Stomach (tissue), 9 donors: ENCODE data around the gene TBC1D10A. TPM values are rescaled to one million over a fixed set of nuclear protein-coding genes. Genes with fewer than 3 reads are reported as not detected.

Source experiments
- DNase-seq, 2 donors: peaks; one replicate each; pipeline versions ENCODE4 v3.0.0 to v3.0.0-alpha.2; 2013 to 2019
- H3K27ac ChIP-seq, 5 donors: fragments of 200-600 bp in 4 of 5; sonication (generic) in 4 of 5; one replicate each; pipeline ENCODE4 v1.5.1; 2013 to 2019; ENCODE audit warnings: mild to moderate bottlenecking in 1 of 5, moderate library complexity in 1 of 5
- H3K27me3 ChIP-seq, 3 donors: fragments of 200-600 bp; sonication (generic); one replicate each; pipeline ENCODE4 v1.5.1; 2017 to 2019; ENCODE audit warnings: mixed run types in 1 of 3
- H3K36me3 ChIP-seq, 4 donors: fragments of 200-600 bp; sonication (generic); 1 replicate in 3 of 4; 2 replicates in 1 of 4; pipeline ENCODE4 v1.5.1; 2016 to 2019
- H3K4me1 ChIP-seq, 4 donors: fragments of 200-600 bp; sonication (generic); one replicate each; pipeline ENCODE4 v1.5.1; 2016 to 2019
- H3K4me3 ChIP-seq, 4 donors: fragments of 200-600 bp; sonication (generic) in 3 of 4; one replicate each; pipeline ENCODE4 v1.5.1; 2016 to 2019; ENCODE audit warnings: mild to moderate bottlenecking in 1 of 4
- H3K9me3 ChIP-seq, 4 donors: fragments of 200-600 bp; sonication (generic); one replicate each; pipeline ENCODE4 v1.5.1; 2016 to 2019
- CTCF ChIP-seq, 7 experiments: fragments of 450-650 bp in 4 of 7; fragments of 200-600 bp in 3 of 7; sonication (generic) in 3 of 7; IDR thresholded peaks; one replicate each; pipeline ENCODE4 v1.5.1; 2016 to 2019; ENCODE audit warnings: antibody characterized with exemption in 7 of 7, control low read depth in 2 of 7, mild to moderate bottlenecking in 1 of 7
- EP300 ChIP-seq: sonication (generic); formaldehyde crosslinking; IDR thresholded peaks from one replicate; pipeline ENCODE4 v1.6.1; 2017; ENCODE audit warnings: antibody characterized with exemption
- POLR2A ChIP-seq, 4 donors: fragments of 450-650 bp; IDR thresholded peaks; one replicate each; pipeline ENCODE4 v1.6.1; 2016; ENCODE audit warnings: antibody characterized with exemption in 4 of 4, control low read depth in 2 of 4, mild to moderate bottlenecking in 1 of 4, moderate library complexity in 1 of 4
- POLR2AphosphoS5 ChIP-seq, 3 donors: sonication (generic); formaldehyde crosslinking; IDR thresholded peaks; one replicate each; pipeline ENCODE4 v1.6.1; 2016; ENCODE audit warnings: antibody characterized with exemption in 3 of 3
- WGBS, 5 donors: extraction: QIAGEN DNeasy Blood & Tissue Kit in 3 of 5; methylation state at CpG; one replicate each; pipeline versions ENCODE4 v1.1.5 to v1.1.7; 2013 to 2018; 5-methylcytosine and 5-hydroxymethylcytosine counted together
- intact Hi-C: fragments of 100-400 bp; cut with DNase I; formaldehyde crosslinking; loops from one replicate; pipeline ENCODE4 v1.15.1; 2023; ENCODE audit warnings: low total_unique reads
- polyA plus RNA-seq, 3 donors: library from polyadenylated mRNA; stranded (reverse); fragments of 200-250 nt; gene quantifications; one replicate each; pipeline ENCODE4 v1.2.3, GENCODE V29; 2013
- total RNA-seq, 5 donors: library from RNA; depleted of rRNA; stranded (reverse); fragments of >200 nt; gene quantifications; one replicate each; pipeline versions ENCODE4 v1.1.0 to v1.2.3, GENCODE V29; 2014 to 2016
- donor health status: healthy with polysubstance abuse.
- donor health status: Bipolar disorder and iron deficiency.
- donor health status: healthy.

The TBC1D10A gene
- total and polyA plus RNA-seq, 8 donors = 2.2 to 24.5 (median 18.0) TPM

DNA sequence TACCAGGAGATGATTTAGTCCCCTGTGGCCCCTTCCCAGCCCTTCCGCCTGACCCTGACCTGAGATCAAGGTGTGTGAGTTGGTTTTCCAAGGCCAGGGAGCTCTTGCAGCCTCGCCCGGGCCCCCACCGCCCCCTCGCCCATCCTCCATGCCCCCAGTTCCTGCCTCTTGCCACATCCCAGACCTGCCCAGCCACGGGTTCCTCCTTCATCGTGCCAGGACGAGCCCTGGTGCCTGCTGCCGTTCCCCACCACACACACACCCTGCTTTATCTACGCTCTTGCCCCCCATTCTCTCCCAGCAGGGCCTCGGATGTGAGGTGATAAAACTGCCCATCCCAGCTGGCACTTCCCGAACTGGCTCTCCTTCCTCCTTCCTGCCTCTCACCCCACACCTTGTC lies 78.8 kb downstream of the TBC1D10A start:
- DNase-seq = no peak
- peaks cover 19 to 77% (median 46%) of the 10 kb centered on the region in 4 donors for H3K4me1 ChIP-seq

DNA sequence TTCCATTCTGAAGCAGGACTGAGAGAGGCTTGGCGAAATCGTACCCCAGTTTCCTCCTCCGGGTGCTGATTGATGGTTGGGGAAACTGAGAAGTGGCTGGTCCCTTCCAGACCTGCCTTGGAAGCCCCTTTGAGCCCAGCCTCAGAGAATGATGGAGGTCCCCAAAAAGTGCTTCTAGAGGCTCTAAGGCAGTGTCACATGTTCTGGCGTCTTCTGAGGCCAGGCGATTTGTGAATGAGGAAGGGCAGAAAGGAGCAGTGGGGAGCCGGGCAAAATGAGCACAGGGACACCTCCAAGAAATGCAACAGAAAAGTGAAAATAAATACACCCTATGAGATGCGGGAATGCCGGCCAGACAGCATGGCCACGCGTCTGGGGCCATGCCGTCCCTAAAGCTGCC lies 79.2 kb downstream of the TBC1D10A start:
- Histone ChIP-seq H3K27me3 (peaks cover 0 to 58% (median 15%) of the 10 kb centered on the region in 3 donors), H3K9me3 (no peaks in the 10 kb centered on the region), H3K36me3 (no peaks in the 10 kb centered on the region), H3K4me1 (peaks cover 15 to 73% (median 42%) of the 10 kb centered on the region in 4 donors), H3K27ac (peak overlapping the region in 2 of 5 donors; percentile 24 to 78), H3K4me3 (peak overlapping the region in 1 of 4 donors; percentile 62)
- intact Hi-C loops = no loop called here
- TF ChIP-seq CTCF (IDR thresholded peaks at IDR 0.05) = no peak
- TF ChIP-seq POLR2AphosphoS5 (IDR thresholded peaks at IDR 0.05) = no peak
- TF ChIP-seq EP300 = no peak
- no peak for TF ChIP-seq POLR2A (IDR thresholded peaks at IDR 0.05)
- 78 to 92% (median 87%) methylated on average over 11 of the region's 11 CpGs for WGBS, 5 donors
- DNase-seq = no peak

More for the DNA sequence above, 78.8 kb downstream of the TBC1D10A start:
- TF ChIP-seq POLR2AphosphoS5 (IDR thresholded peaks at IDR 0.05) (no peak), POLR2A (IDR thresholded peaks at IDR 0.05) (no peak), EP300 (no peak), CTCF (IDR thresholded peaks at IDR 0.05) (no peak)
- 68 to 79% (median 73%) methylated on average over 11 to 12 of the region's 12 CpGs for WGBS, 5 donors
- Histone ChIP-seq H3K4me3 (no peak overlapping the region), H3K36me3 (no peaks in the 10 kb centered on the region), H3K9me3 (no peaks in the 10 kb centered on the region), H3K27ac (peak overlapping the region in 2 of 5 donors; percentile 24 to 54), H3K27me3 (peaks cover 0 to 58% (median 15%) of the 10 kb centered on the region in 3 donors)
- intact Hi-C loops = no loop called here

DNA sequence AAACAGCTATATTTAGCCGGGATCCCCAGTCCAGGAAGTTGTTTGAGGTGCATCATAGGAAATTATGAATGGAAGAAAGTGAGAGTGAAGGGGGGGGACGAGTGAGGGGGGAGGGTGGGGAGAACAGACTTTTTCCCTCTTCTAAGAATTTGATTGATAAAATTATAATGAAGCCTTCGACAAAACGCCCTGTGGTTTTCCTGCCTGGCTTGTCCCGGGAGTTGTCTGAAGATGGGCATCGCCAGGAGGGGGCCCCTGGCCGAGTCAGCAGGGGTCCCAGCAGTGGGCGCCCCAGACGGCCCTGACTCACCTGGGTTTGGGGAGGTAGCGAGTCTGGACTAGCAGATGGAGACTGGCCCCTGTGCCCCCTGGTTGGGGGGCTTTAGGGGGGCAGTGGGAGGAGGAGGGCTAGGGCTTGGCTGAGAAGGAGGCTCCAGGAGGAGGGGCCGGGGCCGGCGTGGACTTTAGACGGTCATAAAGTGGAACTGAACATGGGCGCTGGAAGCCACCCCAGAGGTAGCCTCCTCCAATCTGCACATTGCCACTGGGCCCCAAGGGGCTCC lies 79.8 kb downstream of the TBC1D10A start:
- H3K27me3 ChIP-seq = peaks cover 0 to 58% (median 15%) of the 10 kb centered on the region in 3 donors
- H3K4me3 ChIP-seq = peak overlapping the region; percentile 46 to 62 (median 51)
- peak overlapping the region in 4 of 5 donors; percentile 50 to 78 (median 63) for H3K27ac ChIP-seq
- TF ChIP-seq POLR2A (IDR thresholded peaks at IDR 0.05) (no peak), EP300 (no peak), POLR2AphosphoS5 (IDR thresholded peaks at IDR 0.05) (no peak), CTCF (IDR thresholded peaks at IDR 0.05) (no peak)
- H3K36me3 ChIP-seq = no peaks in the 10 kb centered on the region
- H3K4me1 ChIP-seq = peaks cover 11 to 66% (median 38%) of the 10 kb centered on the region in 4 donors
- peak in 1 of 2 donors; percentile 63 for DNase-seq
- H3K9me3 ChIP-seq = no peaks in the 10 kb centered on the region
- intact Hi-C loops = no loop called here
- 22 to 38% (median 25%) methylated on average over 15 of the region's 15 CpGs for WGBS, 5 donors

- Histone ChIP-seq H3K4me1 (peaks cover 11 to 59% (median 36%) of the 10 kb centered on the region in 4 donors), H3K27ac (peak within 1 kb of the TSS in 4 of 5 donors; percentile 50 to 78 (median 63)), H3K27me3 (peaks cover 0 to 58% (median 15%) of the 10 kb centered on the region in 3 donors), H3K9me3 (no peaks in the 10 kb centered on the region), H3K36me3 (no peaks in the 10 kb centered on the region), H3K4me3 (peak within 1 kb of the TSS; percentile 46 to 62 (median 51))
- TF ChIP-seq POLR2AphosphoS5 (IDR thresholded peaks at IDR 0.05) (no peak), POLR2A (IDR thresholded peaks at IDR 0.05) (no peak), CTCF (IDR thresholded peaks at IDR 0.05) (peak in 1 of 7 experiments; percentile 13)
- intact Hi-C loops = no loop called here
- DNase-seq = peak in 1 of 2 donors; percentile 76
- WGBS, 5 donors = 1 to 2% (median 2%) methylated on average over 38 to 64 of the region's 64 CpGs
Observed at GRCh38 chr22:30245985-30246813, 80.5 kb downstream of the TBC1D10A start, which contains the start of gene LIF. LIF (minus strand) TSS chr22:30246759; CDS start chr22:30246695, 64 bp downstream.
